Stimulated activated CD8-positive, alpha-beta memory T cell treated with anti-CD3 and anti-CD28 coated beads, Interleukin-7, amount 100 ng/mL, for 4 hours (primary cell): ENCODE measurements around the gene SLC1A2.
A peak's percentile ranks its signal among the peaks of the same experiment; 100 is the strongest.

Experiments used
- DNase-seq, 2 donors: peaks; one replicate each; pipeline ENCODE4 v3.0.0-alpha.2; 2020; ENCODE audit warnings: low read depth in 2 of 2

Gene SLC1A2

DNA sequence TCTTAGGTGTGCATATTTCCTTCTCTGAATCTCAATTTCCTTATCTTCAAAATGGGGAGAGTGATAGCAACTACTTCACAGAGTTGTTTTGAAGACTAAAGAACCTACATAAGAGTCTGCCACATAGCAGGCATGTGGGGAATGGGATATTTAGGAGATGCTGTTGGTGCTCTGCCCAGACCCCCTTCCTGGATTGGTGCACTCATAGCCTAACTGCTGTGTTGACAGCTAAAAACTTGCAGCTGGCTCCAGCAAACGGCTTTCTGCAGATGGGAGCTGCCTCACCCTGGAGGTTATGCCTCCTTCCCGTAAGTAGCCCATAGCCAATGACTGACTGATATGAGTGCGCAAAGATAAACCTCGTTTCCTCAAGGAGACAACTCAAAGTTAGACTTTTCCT is 174.3 kb downstream of the SLC1A2 start:
- no peak for DNase-seq

DNA sequence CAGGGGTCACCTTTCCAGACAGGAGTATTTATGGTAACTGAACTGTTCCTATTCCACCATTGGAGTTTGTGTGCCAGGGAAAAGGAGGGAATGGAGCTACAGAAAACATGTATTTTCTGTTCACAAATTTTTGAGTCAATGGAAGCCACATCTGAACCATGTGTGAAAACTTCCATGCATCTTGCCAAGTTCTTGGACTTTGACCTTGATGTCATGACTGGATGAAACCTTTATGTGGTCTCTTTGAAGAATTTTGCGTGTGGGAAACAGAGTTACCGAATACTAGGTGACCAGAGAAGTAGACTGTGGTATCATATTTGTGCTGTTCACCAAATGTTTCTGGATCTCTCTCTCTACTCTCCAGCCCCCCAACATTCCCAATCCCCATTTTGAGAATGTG is 175.6 kb downstream of the SLC1A2 start:
- no peak for DNase-seq

DNA sequence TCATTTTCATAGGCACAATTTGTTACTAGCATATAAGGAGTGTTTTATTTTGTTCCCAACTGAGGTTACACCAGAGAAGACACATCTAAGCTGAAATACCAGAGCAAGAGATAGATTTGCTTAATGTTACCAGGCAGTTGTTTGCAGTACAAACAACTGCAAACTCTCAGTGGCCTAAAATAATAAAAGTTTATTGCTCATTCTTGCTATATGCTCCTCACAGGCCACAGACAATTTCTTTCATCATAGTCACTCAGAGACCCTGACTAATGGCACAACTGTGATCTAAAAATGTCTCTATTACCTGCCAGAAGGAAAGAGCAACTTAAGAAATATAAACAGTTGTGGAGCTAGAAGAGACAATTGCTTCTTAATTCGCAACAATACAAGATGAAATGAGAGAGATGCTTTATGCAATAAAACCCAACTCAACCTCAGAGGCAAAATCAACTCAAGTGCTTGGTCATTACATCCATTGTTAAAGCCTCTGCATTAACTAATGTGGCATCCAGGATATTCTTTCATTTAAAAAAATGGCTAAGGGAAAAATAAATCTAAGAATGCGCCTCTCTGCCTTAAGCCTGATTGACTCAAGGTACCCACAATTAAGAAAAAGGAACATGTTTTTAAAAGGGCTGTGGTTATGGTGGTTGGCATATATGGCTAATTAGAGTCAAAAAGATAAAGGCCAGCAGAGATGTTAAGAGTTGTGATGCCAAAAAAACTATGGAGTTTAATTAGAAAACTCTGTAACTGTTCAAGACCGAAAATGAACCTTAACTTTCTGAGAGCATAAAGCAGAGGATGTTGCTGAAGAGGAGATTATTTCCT is 176.7 kb downstream of the SLC1A2 start:
- DNase-seq = no peak

DNA sequence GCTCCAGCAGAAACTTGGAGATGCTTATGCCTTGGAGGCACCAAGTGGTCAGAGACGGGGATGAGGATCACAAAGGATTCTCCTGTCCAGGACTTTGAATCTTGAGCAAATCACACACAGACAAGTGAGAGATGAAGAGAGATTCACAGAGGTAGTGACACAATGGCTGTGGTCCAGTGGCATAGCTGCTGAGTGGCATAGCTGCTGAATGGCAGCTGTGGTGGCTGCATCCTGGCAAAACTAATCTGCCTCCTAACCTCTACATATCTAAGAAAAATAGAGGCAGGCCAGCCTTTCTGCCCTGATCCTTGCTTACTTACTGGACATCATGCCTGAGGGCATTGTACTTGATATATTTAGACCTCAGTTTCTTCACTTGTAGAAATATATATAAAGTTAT is 177.8 kb downstream of the SLC1A2 start:
- no peak for DNase-seq

DNA sequence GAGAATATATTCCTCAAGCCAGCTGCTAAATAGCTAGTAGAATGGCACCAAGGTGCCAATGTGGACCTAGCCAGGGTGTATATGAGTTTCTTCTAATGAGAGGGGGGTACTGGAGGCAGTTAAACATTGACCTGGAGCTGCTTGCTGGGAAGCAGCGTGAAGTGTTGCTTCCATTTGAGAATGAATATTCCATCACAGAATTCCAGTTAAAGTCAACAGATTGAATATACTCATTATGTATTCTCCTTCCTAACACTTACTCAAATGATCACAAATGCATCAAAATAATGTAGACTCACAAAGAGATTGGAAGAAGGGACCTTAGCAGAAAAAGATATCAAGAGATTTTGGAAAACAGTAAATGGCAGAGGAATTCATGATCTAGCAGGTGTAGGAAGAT is 178.3 kb downstream of the SLC1A2 start:
- no peak for DNase-seq

DNA sequence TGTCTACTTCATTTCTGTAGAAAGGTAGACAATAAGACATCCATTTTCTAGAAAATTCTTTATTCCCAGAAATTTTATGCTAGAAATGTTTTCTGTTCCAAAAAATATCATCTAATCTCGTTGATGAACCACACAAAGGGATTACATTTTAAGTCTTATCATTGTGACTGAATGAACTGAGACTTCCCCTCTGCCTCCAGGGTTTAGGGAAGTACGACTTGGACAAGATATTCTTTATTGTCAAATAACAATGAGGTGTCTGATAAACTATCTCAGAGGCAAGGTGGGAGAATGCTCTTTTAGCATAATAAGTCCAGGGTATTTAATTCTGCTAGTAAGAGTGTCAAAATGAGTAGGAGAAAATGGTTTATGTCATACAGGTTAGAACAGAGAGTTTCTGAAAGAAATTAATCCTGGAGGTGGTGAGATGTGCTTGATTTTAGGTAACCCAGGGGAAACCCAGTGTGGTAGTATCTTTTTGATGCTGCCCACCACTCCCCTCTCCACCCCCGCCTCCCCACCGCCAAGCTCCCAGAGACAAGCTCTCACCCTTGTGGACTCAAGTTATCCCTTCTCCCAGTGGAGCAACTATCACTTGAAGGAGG is 179.8 kb downstream of the SLC1A2 start:
- DNase-seq = no peak

DNA sequence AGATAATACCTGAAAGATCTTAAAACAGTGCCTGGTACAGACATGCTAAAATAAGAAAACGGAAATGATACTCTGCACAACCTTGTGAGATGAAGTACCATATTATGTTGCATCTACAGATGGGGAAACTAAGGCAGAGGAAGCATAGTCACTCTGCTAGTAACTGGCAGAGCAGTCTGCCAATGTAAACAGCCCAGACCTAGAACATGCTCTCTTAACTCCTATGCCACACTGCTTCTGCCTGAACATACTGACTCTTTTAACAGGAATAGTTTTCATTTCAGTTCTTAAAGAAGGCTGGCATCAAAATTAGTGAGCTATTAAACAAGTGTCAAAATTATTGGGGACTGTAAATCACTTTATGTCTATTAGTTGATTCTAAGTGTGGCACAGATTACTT is 180.5 kb downstream of the SLC1A2 start:
- no peak for DNase-seq

DNA sequence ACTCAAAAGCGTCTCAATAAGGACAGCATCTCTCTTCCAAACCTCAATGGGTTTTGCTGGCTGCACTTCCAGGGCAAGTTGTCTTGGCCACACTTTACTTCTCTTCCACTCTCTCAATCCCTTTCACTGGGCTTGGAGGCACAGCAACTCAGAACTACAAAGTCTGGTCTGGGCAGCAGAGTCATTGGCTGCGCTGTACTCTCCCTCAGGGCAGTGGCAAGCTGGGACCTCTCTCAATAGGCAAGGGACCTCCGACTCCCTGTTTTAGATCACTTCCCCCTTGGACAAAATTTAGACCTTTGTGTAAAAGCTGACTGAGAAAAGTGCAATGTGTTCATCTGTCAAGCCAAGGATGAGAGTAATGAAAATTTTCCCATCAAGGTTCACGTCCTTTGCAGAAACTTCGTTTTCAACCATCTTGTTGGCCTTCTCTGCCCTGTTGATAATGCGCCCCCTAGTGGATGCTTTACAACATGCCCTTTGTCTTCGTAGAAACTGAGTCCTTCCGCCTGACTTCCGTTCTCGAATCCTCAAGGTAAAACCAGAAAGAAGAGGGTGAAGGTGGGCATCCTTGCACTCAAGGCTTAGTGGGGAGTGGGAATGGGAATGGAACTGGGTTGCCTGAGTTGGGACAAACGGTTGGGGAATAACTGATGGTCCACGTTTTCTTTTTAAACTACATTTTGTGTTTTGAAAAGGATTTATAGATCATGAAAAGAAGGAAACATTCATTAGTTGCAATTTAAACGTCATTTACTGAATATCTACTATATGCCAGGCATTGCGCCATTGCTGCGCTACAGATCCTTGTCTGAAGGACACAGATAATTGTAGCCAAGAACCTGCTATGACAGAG is 181.3 kb downstream of the SLC1A2 start:
- peak in 1 of 2 donors; percentile 36 for DNase-seq

DNA sequence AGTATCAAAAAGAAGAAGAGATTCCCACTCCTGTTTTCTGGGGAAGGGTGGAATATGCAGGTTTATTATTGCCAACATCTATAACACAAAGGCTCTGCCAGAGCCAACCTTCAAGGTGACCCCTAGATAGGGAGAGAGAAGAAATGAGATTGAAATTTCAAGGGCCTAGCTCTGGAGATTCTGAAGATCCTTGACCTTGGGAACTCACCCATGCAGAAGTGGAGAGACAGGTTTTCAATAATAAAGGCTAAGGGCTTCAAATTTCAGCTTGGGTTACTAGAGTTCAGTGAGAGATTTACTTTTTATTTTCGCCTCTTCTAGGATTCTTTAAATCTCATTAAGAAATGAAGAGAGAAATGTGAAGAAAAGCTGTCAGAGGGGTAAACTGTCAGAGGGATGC is 182.0 kb downstream of the SLC1A2 start:
- DNase-seq = no peak

DNA sequence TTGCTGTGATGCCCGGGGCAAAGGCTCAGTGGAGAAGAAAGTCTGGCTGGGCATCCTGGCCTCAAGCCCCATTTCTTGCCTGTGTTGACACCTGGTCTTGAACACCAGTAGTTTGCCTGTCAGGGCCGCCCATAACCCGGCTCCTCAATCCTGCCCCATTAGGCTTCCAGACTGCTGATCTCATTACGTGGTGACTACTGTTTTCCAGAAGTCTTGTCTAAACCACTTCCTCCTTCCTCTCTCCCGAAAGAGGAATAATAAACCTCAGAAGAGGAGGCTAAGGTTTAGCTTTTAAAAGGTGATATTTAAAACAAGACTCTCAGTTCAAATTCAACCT is 182.7 kb downstream of the SLC1A2 start:
- no peak for DNase-seq

DNA sequence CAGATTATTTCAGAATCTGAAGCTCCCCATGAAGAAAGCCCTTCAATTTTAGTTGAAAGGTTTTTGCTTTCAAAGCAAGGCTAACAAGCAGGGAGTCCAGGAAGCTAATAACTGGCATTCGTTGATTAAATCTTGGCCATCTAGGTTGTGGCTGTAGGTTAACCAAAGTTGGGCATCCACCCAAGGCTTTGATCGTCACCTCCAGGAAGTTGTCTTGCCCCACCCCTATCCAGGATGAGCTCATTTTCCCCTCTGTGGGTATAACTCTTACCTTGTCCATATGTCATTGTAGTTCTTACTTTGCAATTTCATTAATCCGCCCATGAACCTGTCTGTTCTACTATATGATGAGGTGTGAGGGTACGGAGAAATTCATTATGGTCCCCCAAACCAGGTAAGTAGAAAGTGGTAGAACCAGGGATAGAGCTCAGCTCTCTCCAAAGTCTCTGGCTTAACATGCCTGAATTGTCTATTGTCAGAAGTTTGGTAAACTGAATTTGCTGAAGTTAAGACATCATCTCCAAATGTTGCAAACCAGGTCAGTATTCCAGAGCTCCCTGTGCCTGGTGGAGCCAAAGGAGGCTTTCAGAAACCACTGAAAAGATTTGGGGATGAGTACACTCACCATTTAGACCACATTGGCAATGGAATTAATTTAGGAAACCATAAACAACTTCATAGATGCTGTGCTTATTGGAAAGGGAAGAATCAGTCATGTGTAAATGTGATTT is 183.3 kb downstream of the SLC1A2 start:
- DNase-seq = peak; percentile 43 to 50

DNA sequence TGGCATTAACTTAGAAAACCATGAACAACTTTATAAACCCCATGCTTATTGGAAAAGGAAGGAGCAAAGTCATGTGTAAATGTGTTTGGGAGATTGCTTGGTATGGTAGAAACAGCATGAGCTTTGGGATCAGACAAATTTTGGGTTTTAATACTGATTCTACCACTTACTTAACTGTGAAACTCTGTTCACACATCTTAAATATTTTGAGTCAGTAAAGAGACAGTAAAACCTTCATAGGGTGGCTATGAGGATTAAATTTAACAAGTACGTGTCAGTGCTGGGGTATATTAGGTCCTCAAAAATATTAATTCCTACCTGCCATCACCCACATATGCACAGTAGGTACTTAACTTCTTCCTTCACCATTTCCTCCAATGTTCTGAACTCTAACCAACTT is 183.9 kb downstream of the SLC1A2 start:
- DNase-seq = no peak

DNA sequence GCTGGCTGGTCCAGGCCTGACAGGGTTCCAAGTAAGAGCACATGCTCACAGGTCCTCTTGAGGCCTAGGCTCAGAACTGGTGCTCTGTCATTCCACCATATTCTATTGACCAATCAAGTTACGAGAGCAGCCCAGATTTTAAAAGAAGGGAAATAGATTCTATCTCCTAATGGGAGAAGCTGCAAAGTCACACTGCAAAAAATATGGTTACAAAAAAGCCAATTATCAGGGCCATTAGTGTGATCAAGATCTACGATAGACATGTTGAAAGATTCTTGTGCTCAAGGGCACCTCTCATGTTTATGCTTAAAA is 184.2 kb downstream of the SLC1A2 start:
- DNase-seq = no peak

DNA sequence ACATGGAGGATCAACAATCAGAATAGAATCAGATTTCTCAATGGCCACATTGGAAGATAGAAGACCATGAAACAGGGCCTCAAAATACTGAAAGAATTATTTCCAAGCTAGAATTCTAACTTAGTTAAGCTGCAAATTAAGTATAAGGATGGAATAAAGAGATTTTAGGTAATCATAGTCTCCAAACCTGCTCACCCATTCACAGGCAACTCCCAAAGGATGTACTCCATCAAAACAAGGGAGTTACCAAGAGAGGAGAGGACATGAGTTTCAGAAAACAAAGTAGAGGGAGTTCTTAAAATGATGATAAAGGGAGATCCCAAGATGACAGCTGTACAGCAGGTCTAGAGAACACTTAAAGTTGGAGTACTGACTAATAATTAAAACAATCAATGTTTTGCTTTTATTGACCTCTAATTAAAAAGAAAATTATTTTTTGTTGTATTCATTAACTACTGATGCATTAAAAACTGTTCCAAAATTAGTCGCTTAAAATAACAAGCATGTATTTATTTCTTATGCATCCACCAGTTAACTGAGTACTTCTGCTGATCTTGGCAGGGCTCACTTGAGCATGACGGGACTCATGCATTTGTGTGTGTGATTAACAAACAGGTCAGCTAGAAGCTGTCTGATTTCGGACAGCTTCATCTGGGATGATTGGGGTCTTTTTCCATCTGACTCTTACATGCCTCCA is 184.8 kb downstream of the SLC1A2 start:
- no peak for DNase-seq

DNA sequence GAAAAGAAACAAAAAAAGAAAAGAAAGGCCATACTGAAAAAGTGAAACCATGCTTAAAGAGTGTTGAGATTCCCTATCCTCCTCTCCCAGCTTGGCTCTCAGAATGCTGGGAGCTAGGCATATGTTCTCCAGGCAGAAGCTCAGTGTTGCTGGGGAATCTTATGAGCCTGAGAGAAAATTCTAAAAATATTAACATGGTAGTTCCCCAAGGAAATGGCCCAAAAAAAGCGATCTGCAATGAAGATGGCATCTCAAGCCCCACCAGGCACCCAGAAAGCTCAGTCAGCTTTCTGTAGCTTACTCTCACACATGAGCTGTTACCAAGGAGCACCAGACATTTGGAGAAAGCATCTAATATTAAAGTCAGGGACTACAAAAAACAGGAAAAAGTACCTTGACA is 185.8 kb downstream of the SLC1A2 start:
- DNase-seq = no peak

DNA sequence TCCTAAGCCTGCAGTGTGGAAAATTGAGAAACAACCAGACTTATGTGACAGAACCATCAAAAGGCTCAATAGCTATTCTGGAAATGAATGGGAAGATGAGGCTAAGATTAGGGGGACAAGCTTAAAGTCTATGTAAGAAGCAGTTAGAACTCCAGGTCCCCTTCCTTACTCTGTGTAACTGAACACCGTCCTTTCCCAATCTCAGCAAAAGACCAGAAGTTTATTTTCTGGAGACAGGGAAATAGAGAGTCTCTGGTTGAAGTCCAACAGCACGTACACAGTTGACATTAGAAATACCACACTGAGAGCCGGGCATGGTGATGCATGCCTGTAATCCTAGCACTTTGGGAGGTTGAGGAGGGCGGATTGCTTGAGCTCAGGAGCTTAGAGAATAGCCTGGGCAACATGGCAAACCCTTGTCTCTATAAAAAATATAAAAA is 186.4 kb downstream of the SLC1A2 start:
- DNase-seq = no peak

DNA sequence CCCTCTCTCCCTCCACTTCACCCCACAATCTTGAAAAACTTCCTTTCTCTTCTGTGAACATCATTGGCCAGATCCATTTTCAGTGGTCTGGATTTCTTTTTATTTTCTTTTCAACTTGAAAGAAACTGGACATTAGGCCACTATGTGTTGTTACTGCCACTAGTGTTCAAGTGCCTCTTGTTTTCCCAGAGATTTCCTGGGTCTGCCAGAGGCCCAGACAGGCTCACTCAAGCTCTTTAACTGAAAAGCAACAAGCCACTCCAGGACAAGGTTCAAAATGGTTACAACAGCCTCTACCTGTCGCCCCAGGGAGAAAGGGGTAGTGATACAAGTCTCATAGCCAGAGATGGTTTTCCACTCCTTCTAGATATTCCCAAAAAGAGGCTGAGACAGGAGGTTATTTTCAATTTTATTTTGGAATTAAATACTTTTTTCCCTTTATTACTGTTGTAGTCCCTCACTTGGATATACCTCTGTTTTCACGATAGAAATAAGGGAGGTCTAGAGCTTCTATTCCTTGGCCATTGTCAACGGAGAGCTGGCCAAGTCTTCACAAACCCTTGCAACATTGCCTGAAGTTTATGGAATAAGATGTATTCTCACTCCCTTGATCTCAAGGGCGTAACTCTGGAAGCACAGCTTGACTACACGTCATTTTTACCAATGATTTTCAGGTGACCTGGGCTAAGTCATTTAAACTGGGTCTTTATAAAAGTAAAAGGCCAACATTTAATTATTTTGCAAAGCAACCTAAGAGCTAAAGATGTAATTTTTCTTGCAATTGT is 188.1 kb downstream of the SLC1A2 start:
- no peak for DNase-seq

DNA sequence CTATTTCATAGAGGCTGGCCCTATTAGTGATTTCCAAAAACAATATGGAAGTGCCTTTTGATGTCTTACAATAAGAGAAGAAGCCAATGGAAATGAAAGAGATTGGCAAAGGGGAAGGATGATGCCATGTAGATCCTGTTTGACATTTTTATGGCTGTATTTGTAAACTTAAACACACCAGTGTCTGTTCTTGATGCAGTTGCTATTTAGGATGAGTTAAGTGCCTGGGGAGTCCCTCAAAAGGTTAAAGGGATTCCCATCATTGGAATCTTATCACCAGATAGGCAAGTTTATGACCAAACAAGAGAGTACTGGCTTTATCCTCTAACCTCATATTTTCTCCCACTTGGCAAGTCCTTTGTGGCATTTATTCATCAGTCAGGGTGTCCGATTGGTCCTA is 189.0 kb downstream of the SLC1A2 start:
- no peak for DNase-seq

DNA sequence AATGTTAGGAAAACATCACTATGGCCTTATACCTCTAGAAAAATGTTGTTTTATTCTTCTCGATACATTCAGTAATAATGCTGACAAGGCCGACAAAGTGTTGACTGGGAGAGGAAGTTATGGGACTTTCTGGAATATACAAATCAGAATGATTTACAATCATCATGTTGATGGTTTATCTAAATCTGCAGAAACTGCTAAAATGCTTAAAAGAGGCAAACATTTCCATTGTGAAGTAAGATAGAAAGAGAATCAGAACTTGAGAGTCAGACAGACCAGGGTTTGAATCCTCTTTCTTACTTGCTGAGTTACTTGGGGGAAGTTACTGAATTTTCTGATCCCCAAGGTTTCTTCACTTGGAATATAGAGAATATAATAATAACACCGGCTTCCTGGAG is 191.0 kb downstream of the SLC1A2 start:
- DNase-seq = no peak

DNA sequence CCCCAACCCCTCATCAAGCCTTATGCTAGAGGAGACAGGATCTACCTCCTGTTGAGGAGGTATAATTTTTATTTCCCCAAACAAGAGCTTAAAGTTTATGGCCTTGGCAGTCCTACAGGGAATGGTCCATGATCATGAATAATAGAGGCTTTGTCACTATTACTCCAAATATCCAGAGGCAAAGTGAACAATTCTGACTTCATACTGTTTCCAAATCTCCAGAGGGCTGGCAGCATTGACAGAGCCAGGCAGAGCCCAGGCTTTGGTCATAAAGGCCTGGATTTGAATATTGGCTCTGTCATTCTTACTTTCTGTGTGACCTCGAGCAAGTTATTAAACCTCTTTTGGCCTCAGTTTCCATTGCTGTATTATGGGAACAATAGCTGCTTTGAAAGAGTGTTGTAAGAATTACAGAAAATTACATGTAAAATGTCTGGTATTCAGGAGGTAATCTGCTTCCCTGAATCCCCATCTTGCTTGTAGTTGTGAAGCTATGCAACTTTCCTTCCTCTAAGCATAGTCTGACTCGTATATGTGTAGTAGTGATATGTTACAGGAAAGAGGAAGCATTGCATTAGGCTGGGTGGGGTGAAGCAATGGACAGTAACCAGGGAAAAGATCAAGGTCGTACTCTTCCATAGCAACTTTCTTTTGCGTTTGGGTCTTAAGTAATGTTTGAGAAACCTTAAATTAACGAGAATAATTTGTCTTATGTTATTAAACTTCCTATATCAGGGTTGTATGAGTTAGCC is 191.6 kb downstream of the SLC1A2 start:
- DNase-seq = no peak
